Measurements from ENCODE around the gene NBPF8. TPM values are rescaled to one million over a fixed set of nuclear protein-coding genes. Genes with fewer than 3 reads are reported as not detected.
"Not testable (repeated sequence)": the region's sequence is repeated elsewhere in the genome, so short reads cannot be mapped to it uniquely, and the experiment has no call there.

The NBPF8 gene, protein sequence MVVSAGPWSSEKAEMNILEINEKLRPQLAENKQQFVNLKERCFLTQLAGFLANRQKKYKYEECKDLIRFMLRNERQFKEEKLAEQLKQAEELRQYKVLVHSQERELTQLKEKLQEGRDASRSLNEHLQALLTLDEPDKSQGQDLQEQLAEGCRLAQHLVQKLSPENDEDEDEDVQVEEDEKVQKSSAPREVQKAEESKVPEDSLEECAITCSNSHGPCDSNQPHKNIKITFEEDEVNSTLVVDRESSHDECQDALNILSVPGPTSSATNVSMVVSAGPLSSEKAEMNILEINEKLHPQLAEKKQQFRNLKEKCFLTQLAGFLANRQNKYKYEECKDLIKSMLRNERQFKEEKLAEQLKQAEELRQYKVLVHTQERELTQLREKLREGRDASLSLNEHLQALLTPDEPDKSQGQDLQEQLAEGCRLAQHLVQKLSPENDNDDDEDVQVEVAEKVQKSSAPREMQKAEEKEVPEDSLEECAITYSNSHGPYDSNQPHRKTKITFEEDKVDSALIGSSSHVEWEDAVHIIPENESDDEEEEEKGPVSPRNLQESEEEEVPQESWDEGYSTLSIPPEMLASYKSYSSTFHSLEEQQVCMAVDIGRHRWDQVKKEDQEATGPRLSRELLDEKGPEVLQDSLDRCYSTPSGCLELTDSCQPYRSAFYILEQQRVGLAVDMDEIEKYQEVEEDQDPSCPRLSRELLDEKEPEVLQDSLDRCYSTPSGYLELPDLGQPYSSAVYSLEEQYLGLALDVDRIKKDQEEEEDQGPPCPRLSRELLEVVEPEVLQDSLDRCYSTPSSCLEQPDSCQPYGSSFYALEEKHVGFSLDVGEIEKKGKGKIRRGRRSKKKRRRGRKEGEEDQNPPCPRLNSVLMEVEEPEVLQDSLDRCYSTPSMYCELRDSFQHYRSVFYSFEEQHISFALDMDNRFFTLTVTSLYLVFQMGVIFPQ
- 1 to 10 TPM; 1.6 to 2.3 (median 1.9) TPM for total RNA-seq
- polyA plus RNA-seq = 1 to 10 TPM; 1.6 to 4.6 (median 3.1) TPM
- long read RNA-seq, donor 1, partial matches to known transcripts = 2 of 2 reads
- long read RNA-seq, donor 1, other reads (novel, unspliced or antisense) = 0 of 2 reads
- long read RNA-seq, donor 2 = 0 reads

DNA sequence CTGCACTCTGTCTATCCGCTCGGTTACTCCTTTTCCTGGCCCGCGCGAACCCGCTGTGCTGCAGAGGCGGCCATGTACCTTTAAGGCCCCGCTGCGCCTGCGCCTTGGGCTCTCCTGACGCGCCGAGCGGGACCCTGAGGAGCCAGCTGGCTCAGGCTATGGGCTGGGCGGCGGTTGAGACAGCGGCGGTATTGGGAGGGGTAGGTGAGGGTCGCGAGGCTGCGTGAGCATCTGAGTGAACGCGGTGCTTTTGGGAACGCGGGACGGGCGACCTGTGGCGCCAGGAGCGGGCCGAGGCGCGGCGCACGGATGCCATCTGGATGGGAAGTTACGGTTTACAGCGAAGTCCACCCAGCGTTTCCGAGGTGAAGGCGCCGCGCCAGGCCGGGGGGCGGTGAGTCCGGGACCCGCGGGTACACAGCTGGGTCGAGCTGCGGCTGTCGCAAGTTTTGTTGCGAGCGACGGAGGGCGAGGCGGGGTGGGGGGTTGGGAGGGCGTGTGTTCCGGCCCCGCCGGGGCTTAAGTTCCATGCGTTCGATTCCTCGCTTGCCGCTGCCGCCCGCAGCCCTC lies at the start of gene NBPF8:
Gene NBPF8 (plus strand): TSS at position 125 of the 570 bp plus-strand sequence. CDS start 21,488 bp downstream, outside the sequence.
- Histone ChIP-seq H3K27ac (peak within 1 kb of the TSS; percentile 55), H3K4me3 (peak within 1 kb of the TSS; percentile 66)
- 0 to 1% (median 0%) methylated on average over 19 to 47 of the region's 64 CpGs for WGBS, 3 donors
- intact Hi-C loops (cut with DNase I); H3K9me3 ChIP-seq; H3K36me3 ChIP-seq (ENCODE audit: insufficient read depth in 1 of 2, low read depth in 1 of 2); H3K27me3 ChIP-seq (ENCODE audit: insufficient read depth in 3 of 3, low read length in 2 of 3); H3K4me1 ChIP-seq: not testable (repeated sequence)
- ATAC-seq (peak; percentile 98 to 99 (median 99)), DNase-seq (peak; percentile 80 to 90)

DNA sequence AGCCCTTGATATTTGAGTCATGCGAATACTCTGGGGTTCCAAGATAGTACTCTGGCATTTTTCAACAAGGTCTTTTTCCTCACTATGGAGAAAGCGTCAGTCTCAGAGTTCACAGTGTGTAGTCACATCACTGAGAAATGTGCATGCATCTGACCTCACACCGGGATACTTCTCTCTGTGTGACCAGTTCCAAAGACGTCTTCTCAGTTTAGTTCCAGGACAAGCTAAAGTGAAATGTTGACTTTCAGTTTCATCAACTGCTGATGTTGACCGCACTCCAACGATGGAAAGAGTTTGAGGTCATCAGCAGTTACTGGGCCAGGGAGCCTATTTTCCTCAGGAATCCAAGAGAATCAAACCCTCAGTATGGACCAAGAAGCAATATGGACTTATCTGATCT lies 47.1 kb upstream of the NBPF8 start:
- H3K4me1 ChIP-seq; H3K27ac ChIP-seq; H3K9me3 ChIP-seq; H3K36me3 ChIP-seq (ENCODE audit: insufficient read depth in 1 of 2, low read depth in 1 of 2); H3K27me3 ChIP-seq (ENCODE audit: insufficient read depth in 3 of 3, low read length in 2 of 3); ATAC-seq; DNase-seq; H3K4me3 ChIP-seq; intact Hi-C loops (cut with DNase I): not testable (repeated sequence)
- 72 to 90% (median 86%) methylated on average over 5 to 6 of the region's 6 CpGs for WGBS, 3 donors

DNA sequence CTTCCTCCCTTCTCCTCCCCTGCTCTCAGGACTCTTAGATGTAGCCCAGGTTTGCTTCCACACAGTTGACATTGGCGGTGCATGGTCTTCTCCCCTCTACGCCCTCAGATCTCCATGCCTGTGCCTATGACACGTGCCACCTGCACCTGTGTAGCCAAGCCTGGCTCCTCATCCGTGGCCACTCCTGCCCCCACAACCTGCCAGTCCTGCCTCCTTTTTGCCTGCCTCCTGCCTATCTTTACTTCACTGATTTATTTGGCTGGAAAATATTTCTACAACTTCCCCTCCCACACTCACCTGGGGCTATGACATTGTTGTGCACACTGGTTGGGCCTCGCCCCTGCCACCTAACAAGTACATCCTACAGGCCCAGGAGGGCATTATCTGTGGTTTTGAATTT lies 28.2 kb upstream of the NBPF8 start:
- intact Hi-C loops (cut with DNase I); H3K27ac ChIP-seq; DNase-seq; H3K9me3 ChIP-seq; ATAC-seq; H3K36me3 ChIP-seq (ENCODE audit: insufficient read depth in 1 of 2, low read depth in 1 of 2); H3K4me1 ChIP-seq; H3K27me3 ChIP-seq (ENCODE audit: insufficient read depth in 3 of 3, low read length in 2 of 3); H3K4me3 ChIP-seq: not testable (repeated sequence)
- 82 to 90% (median 85%) methylated on average over 5 of the region's 5 CpGs for WGBS, 3 donors

DNA sequence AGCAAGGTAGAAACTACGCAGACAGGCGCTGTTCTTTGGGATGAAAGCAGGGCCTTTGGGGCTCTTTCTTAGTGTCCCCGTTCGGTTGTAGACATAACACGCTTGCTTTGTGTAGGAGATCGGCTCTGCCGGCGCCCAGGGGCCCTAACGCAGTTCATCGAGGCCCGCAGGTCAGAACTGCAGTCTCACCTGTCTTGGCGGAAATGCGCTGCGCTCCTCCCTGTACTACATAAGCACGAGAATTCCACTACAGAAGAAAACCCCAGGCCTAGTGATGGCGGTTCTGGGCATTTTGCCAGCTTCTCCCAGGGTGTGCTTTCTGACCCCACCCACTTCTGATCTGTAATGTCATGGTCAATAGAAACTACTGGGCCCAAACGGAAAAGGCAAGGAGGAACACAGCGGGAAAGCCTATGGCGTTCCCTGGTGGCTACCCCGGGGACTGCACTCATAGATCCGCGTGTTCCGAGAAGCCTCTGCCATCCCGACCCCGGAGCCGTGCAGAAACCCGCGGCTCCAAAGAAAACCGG lies 26.2 kb upstream of the NBPF8 start:
- H3K4me3 ChIP-seq; H3K4me1 ChIP-seq; intact Hi-C loops (cut with DNase I); H3K27me3 ChIP-seq (ENCODE audit: insufficient read depth in 3 of 3, low read length in 2 of 3); H3K36me3 ChIP-seq (ENCODE audit: insufficient read depth in 1 of 2, low read depth in 1 of 2); H3K9me3 ChIP-seq; H3K27ac ChIP-seq: not testable (repeated sequence)
- ATAC-seq (peak in 1 of 4 donors; percentile 22), DNase-seq (peak in 1 of 2 donors; percentile 35)
- TF ChIP-seq, protein P1, sequence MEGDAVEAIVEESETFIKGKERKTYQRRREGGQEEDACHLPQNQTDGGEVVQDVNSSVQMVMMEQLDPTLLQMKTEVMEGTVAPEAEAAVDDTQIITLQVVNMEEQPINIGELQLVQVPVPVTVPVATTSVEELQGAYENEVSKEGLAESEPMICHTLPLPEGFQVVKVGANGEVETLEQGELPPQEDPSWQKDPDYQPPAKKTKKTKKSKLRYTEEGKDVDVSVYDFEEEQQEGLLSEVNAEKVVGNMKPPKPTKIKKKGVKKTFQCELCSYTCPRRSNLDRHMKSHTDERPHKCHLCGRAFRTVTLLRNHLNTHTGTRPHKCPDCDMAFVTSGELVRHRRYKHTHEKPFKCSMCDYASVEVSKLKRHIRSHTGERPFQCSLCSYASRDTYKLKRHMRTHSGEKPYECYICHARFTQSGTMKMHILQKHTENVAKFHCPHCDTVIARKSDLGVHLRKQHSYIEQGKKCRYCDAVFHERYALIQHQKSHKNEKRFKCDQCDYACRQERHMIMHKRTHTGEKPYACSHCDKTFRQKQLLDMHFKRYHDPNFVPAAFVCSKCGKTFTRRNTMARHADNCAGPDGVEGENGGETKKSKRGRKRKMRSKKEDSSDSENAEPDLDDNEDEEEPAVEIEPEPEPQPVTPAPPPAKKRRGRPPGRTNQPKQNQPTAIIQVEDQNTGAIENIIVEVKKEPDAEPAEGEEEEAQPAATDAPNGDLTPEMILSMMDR (IDR thresholded peaks at IDR 0.05) = peak; percentile 21
- WGBS, 3 donors = 3 to 41% (median 40%) methylated on average over 5 to 14 of the region's 29 CpGs

DNA sequence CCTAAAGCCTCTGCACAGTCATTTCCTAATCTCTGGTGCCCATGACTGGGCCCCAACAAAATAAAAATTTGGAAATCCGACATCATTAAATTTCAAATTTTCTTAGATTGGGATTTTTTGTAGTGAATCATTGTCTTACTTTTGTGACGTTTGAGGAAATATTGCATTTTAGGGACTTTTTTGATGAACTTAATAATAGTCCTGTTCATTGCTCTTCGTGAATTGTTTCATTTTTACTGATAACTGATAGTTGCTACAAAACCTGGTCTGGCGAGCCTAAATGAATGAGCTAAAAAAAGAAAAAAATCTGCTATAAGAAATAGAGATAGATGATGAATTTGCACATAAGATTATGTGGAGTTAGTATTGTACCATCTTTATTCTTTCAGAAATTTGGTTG lies 23.5 kb upstream of the NBPF8 start:
- H3K4me1 ChIP-seq; H3K27me3 ChIP-seq (ENCODE audit: insufficient read depth in 3 of 3, low read length in 2 of 3); H3K36me3 ChIP-seq (ENCODE audit: insufficient read depth in 1 of 2, low read depth in 1 of 2); ATAC-seq; H3K4me3 ChIP-seq; DNase-seq; intact Hi-C loops (cut with DNase I); H3K9me3 ChIP-seq; H3K27ac ChIP-seq: not testable (repeated sequence)
- 81 to 94% (median 86%) methylated on average over 4 of the region's 4 CpGs for WGBS, 3 donors

DNA sequence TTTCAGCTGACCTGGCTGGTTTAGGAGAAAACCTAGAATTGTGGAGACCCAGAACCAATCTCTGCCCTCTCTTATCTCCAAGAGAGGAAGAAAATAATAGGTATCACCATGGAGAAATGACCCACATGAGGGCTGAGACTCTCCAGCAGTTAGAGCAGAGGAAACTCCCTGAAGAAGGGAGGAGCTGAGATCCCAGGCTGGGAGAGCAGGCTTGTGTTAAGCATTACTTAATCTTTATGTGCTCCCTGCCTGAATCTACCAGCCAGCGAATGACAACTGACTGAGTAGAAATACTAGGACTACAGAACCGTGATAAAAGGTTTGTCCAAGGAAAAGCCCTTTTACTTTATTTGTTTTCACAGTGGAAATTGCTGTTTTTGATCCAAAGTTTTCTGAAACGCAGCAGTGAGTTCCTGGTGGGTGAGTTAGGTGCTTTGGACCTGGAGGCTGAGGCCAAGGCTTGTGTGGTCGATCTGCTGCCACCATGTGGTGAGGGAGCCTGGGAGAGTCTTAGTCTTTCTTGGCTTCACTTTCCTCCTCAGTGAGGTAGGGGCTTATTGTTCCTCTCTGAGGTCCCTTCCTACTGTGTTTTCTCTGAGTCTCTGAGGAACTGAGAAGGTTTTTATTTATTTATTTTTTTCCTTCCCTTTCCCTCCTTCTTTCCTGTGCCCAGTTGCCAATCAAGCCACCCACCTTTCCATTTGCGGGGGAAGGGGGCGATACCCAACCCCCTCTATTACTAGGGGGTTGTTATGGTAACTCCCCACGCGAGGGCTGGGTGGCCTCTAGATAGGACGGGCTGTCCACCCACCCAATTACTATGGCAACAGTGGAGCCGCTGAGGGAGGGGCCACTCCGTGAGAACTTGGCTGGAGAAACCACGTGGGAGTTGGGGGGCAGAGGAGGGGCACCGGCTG lies 21.3 kb upstream of the NBPF8 start:
- H3K4me3 ChIP-seq; H3K9me3 ChIP-seq; intact Hi-C loops (cut with DNase I); H3K27me3 ChIP-seq (ENCODE audit: insufficient read depth in 3 of 3, low read length in 2 of 3); H3K4me1 ChIP-seq; DNase-seq; H3K36me3 ChIP-seq (ENCODE audit: insufficient read depth in 1 of 2, low read depth in 1 of 2); H3K27ac ChIP-seq: not testable (repeated sequence)
- ATAC-seq = peak in 2 of 4 donors; percentile 58 to 71
- WGBS, 3 donors = 32 to 49% (median 46%) methylated on average over 4 to 7 of the region's 13 CpGs

DNA sequence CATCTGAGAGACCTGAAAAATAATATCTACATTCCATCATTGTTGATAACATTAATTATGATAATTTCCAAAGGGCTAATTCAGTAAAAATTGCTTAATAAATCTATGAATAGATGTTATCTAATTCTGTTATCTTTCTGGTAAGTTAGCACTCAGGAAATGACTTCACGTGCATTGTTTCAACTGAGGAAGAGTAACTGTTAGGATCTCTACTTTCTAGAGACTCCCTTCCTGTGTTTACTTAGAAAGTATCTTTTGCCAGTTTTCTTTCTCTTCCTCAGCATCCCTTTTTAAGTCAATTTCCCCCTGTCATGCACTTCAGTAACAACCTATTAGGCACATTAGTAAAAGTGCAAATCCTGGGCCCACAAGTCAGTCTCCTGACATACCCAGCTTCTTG lies 9.5 kb upstream of the NBPF8 start:
- H3K27me3 ChIP-seq (ENCODE audit: insufficient read depth in 3 of 3, low read length in 2 of 3); H3K36me3 ChIP-seq (ENCODE audit: insufficient read depth in 1 of 2, low read depth in 1 of 2); DNase-seq; intact Hi-C loops (cut with DNase I); H3K27ac ChIP-seq; H3K4me1 ChIP-seq; ATAC-seq; H3K4me3 ChIP-seq; H3K9me3 ChIP-seq: not testable (repeated sequence)
- WGBS, 3 donors = no CpG with 5 or more reads among the region's 1 CpG

DNA sequence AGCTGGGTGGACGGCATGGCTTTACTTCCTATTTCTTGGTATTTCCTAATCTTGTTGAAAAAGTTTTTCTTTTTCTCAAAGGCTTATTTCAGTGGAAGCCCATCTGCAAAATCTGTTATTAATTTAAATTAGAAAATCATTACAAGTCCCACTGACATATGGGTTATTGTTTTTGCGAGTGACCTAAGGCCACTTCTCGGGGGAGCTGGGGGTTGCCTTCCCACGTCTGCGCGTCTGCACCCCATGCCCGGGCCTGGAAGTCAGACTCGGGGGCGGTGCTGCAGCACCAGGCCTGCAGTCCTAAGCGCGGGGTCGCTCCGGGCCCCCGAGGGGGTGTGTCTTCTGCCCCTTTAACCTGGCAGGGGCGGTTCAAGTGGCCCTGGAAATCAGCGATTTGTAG lies 384 bp upstream of the NBPF8 start:
- H3K27ac ChIP-seq; intact Hi-C loops (cut with DNase I); ATAC-seq; DNase-seq; H3K9me3 ChIP-seq; H3K27me3 ChIP-seq (ENCODE audit: insufficient read depth in 3 of 3, low read length in 2 of 3); H3K4me1 ChIP-seq; H3K36me3 ChIP-seq (ENCODE audit: insufficient read depth in 1 of 2, low read depth in 1 of 2): not testable (repeated sequence)
- 4 to 8% (median 5%) methylated on average over 6 to 8 of the region's 16 CpGs for WGBS, 3 donors
- H3K4me3 ChIP-seq = peak overlapping the region; percentile 66

DNA sequence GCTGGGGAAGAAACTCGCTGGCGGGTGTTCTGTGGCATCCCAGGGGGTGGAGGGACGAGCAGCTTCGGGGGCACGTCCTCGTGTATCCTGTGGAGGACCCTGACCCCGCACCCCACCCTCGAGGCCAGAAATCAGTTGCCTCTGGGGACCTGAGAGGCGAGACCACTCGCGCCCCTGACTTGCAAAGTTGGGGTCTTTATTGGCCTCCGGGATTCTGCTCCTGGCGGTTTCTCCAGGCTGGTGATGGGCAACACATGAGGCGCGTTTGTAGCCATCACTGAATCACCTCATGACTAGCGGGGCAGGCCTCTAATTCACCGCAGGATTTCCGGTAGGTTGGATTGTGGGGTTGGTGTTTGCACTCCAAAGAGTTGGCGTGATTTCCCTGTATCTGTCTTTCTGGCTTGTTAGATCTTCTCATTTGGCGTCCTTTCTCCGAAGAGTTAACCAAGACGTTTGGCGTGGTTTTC lies 692 bp downstream of the NBPF8 start:
- WGBS, 3 donors = 2 to 9% (median 5%) methylated on average over 15 to 19 of the region's 23 CpGs
- ATAC-seq (peak; percentile 77 to 85 (median 80)), DNase-seq (peak; percentile 17 to 57)
- intact Hi-C loops (cut with DNase I); H3K36me3 ChIP-seq (ENCODE audit: insufficient read depth in 1 of 2, low read depth in 1 of 2); H3K27me3 ChIP-seq (ENCODE audit: insufficient read depth in 3 of 3, low read length in 2 of 3); H3K4me1 ChIP-seq; H3K9me3 ChIP-seq: not testable (repeated sequence)
- Histone ChIP-seq H3K27ac (peak overlapping the region; percentile 55), H3K4me3 (peak overlapping the region; percentile 66)
